WI38 (cell line): ENCODE data around the gene POLDIP2.

Experiments used
- H3K4me3 ChIP-seq: 2 replicates; pipeline ENCODE4 v1.5.1; 2011; ENCODE audit warnings: low read depth, mild to moderate bottlenecking, control low read depth, low read length
- CTCF ChIP-seq: IDR thresholded peaks from 2 replicates; pipeline ENCODE4 v1.5.1; 2012; ENCODE audit warnings: low read depth, mild to moderate bottlenecking, control low read depth, low read length

Gene POLDIP2

GRCh38 chr17:28364665-28365363, 7.5 kb upstream of the POLDIP2 start, which contains the start of gene SEBOX:
SEBOX (minus strand) TSS chr17:28365199; CDS start chr17:28365151, 48 bp downstream.
- no peak within 1 kb of the TSS for H3K4me3 ChIP-seq
- TF ChIP-seq CTCF, result no peak

GRCh38 chr17:28363776-28364650, 6.7 kb upstream of the POLDIP2 start:
- TF ChIP-seq CTCF, result no peak
- no peak overlapping the region for H3K4me3 ChIP-seq

DNA sequence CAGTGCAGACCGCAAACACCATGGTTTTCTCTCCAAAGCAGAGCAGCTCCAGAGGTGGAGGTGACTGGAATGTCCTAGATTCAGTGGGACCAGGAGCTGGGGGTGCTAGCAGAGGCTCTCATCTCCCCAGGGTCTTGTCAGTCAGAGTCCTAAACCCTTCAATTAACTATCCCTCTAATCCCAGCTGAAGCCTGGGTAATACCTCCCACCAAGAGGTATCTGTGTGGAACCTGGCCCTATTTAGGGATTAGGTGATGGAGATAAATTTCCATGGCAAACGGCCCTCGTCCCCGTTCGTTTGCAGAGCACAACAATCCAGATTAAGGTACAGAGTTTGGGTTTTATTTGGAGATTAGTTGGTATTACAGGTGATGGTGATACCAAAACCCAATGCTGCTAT, 5.9 kb upstream of the POLDIP2 start:
- H3K4me3 ChIP-seq, result no peak overlapping the region
- TF ChIP-seq CTCF, result no peak

DNA sequence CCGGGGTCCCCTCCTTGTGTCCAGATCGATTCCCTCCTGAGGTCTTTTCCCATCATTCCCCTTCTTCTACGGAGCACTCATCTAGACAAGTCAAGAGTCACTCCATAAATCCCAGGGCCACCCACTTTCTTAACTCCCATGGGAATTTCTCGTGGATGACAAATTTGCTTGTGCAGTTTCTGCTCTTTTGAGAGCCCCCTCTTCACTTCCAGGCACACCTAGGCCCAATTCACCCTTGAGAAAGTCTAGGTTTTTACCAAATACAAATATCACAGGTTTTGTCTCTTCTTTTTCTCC, 522 bp upstream of the POLDIP2 start:
- H3K4me3 ChIP-seq, result peak overlapping the region; percentile 73
- TF ChIP-seq CTCF, result no peak

GRCh38 chr17:28350271-28350670, 7.1 kb downstream of the POLDIP2 start:
- TF ChIP-seq CTCF, result no peak
- no peak overlapping the region for H3K4me3 ChIP-seq

DNA sequence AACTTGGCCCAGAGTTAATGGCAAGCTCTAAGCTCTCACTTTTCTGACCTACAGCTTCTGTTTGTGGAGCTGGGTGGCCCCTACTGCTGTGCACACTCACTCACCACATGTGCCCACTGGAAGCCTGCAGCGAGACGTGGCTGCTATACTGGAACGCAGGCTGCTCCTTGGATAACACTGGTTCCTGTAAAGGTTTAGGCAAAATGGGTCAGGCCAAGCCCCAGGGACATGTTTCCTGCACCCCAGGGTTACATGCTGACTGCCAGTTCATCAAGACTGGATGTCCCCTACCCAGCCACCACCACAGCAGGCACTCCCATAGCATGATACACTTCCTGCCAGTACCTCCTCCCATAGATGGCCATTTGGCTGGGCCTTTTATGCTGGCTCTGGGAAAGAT, 8.3 kb downstream of the POLDIP2 start:
- H3K4me3 ChIP-seq, result no peak overlapping the region
- TF ChIP-seq CTCF, result no peak

GRCh38 chr17:28347261-28347891, 10.0 kb downstream of the POLDIP2 start:
- no peak for TF ChIP-seq CTCF
- H3K4me3 ChIP-seq, result no peak overlapping the region
